Measurements from ENCODE around the gene ME1. TPM values are rescaled to one million over a fixed set of nuclear protein-coding genes. Genes with fewer than 3 reads are reported as not detected.

The ME1 gene
- total and polyA plus RNA-seq, 9 of the 15 experiments (the other 6 are each of a cell fraction or from before 2014, with no cell fraction given): 3.2 to 10.4 (median 5.5) TPM

- Histone ChIP-seq H3K79me2 (ENCODE audit: control insufficient read depth, insufficient read depth, low read length) (no peaks in the 10 kb centered on the region), H3K4me2 (ENCODE audit: insufficient read depth, low read length) (no peak overlapping the region), H3K27ac (ENCODE audit: extremely low read depth, low read depth, low read length) (no peak overlapping the region), H3K9me3 (replicated peaks; ENCODE audit: control insufficient read depth, insufficient read depth, low read depth, low read length) (no peaks in the 10 kb centered on the region), H3K36me3 (ENCODE audit: control insufficient read depth, insufficient read depth, low read length) (no peaks in the 10 kb centered on the region), H3K9me1 (ENCODE audit: control insufficient read depth, insufficient read depth, low read length) (no peaks in the 10 kb centered on the region), H3K9ac (ENCODE audit: insufficient read depth in 1 of 2, low read depth in 2 of 2, low read length in 2 of 2) (no peak overlapping the region), H2AFZ (ENCODE audit: low read depth, low read length) (no peak overlapping the region), H3K27me3 (ENCODE audit: control insufficient read depth in 2 of 2, insufficient read depth in 2 of 2, low read length in 2 of 2) (no peaks in the 10 kb centered on the region), H3K4me3 (no peak overlapping the region), H3K4me1 (replicated peaks in 1 of 2; ENCODE audit: control insufficient read depth in 2 of 2, insufficient read depth in 2 of 2, low read length in 2 of 2) (no peaks in the 10 kb centered on the region), H4K20me1 (replicated peaks; ENCODE audit: control insufficient read depth, insufficient read depth, low read length) (no peaks in the 10 kb centered on the region)
- ChIA-PET CTCF (ENCODE audit: low intra/inter-chr PET ratio) (interaction anchor here (2.0 kb wide), 1 partner anchor 292 kb away, joined by 7 read pairs; the partner anchor contains the start of gene PRSS35), POLR2A (no interaction called here)
- intact Hi-C loops (cut with micrococcal nuclease) (loop anchor here (5.0 kb wide), 1 partner anchor 372 kb away; no protein-coding TSS in a partner anchor), in situ Hi-C loops (cut with MboI) (loop anchor here (5.0 kb wide), 2 partner anchors 153 to 297 kb away; partner anchors contain the start of genes DOP1A and UBE3D)
- no peak for FAIRE-seq
- DNase-seq (ENCODE audit: extremely low read depth in 1 of 4, low spot score in 3 of 4): no peak
- no peak for ATAC-seq
- BruUV-seq (replicated peaks): no TSS peak
- TF ChIP-seq CC2D1A (IDR thresholded peaks at IDR 0.05) (no peak), CLOCK (CRISPR knock-in tag; IDR thresholded peaks at IDR 0.05; ENCODE audit: borderline replicate concordance) (no peak), CREBBP (IDR thresholded peaks at IDR 0.05; ENCODE audit: low read depth, low read length) (no peak), ZNF197 (CRISPR knock-in tag; IDR thresholded peaks at IDR 0.05; ENCODE audit: low read depth) (no peak), XRCC3 (IDR thresholded peaks at IDR 0.05) (no peak), E4F1 (CRISPR knock-in tag; IDR thresholded peaks at IDR 0.05; ENCODE audit: borderline replicate concordance) (no peak), KHSRP (IDR thresholded peaks at IDR 0.05) (no peak), TOE1 (IDR thresholded peaks at IDR 0.05; ENCODE audit: borderline replicate concordance) (no peak), TOE1 (CRISPR knock-in tag; IDR thresholded peaks at IDR 0.05; ENCODE audit: borderline replicate concordance, low read depth) (no peak), BCOR (IDR thresholded peaks at IDR 0.05) (no peak), ZNF354B (CRISPR knock-in tag; IDR thresholded peaks at IDR 0.05) (no peak), MYC (IDR thresholded peaks at IDR 0.05; ENCODE audit: low read depth, low read length) (no peak), MYC (CRISPR knock-in tag; IDR thresholded peaks at IDR 0.05; ENCODE audit: borderline replicate concordance, low read depth) (no peak), ETV5 (CRISPR knock-in tag; IDR thresholded peaks at IDR 0.05; ENCODE audit: low read depth) (no peak), TAF1 (IDR thresholded peaks at IDR 0.05; ENCODE audit: control insufficient read depth, extremely low read depth, insufficient read depth, low read length, severe bottlenecking) (no peak)
- TF ChIP-seq, protein P1, sequence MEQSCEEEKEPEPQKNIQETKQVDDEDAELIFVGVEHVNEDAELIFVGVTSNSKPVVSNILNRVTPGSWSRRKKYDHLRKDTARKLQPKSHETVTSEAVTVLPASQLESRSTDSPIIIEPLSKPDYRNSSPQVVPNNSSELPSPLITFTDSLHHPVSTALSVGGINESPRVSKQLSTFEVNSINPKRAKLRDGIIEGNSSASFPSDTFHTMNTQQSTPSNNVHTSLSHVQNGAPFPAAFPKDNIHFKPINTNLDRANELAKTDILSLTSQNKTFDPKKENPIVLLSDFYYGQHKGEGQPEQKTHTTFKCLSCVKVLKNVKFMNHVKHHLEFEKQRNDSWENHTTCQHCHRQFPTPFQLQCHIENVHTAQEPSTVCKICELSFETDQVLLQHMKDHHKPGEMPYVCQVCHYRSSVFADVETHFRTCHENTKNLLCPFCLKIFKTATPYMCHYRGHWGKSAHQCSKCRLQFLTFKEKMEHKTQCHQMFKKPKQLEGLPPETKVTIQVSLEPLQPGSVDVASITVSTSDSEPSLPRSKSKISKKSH (CRISPR knock-in tag; IDR thresholded peaks at IDR 0.05): no peak
- TF ChIP-seq, protein P2, sequence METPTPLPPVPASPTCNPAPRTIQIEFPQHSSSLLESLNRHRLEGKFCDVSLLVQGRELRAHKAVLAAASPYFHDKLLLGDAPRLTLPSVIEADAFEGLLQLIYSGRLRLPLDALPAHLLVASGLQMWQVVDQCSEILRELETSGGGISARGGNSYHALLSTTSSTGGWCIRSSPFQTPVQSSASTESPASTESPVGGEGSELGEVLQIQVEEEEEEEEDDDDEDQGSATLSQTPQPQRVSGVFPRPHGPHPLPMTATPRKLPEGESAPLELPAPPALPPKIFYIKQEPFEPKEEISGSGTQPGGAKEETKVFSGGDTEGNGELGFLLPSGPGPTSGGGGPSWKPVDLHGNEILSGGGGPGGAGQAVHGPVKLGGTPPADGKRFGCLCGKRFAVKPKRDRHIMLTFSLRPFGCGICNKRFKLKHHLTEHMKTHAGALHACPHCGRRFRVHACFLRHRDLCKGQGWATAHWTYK (CRISPR knock-in tag; IDR thresholded peaks at IDR 0.05): no peak
Observed at GRCh38 chr6:83220121-83220520, 210.7 kb downstream of the ME1 start.

Measured in K562 (cell line).